GM12892 (cell line): Measurements from ENCODE around the gene GOLM1.
A peak's percentile ranks its signal among the peaks of the same experiment; 100 is the strongest.

Experiments
- POLR2A ChIP-seq: IDR thresholded peaks from 2 replicates; pipeline ENCODE4 v1.6.1; 2011; ENCODE audit warnings: low read depth, low read length, control low read depth
- POLR2AphosphoS5 ChIP-seq: IDR thresholded peaks from 2 replicates; pipeline ENCODE4 v1.6.1; 2011; ENCODE audit warnings: low read depth, low read length, control low read depth
- TAF1 ChIP-seq: IDR thresholded peaks from 2 replicates; pipeline ENCODE4 v1.6.1; 2011; ENCODE audit warnings: low read depth, mild to moderate bottlenecking, control low read depth, low read length, borderline replicate concordance

- TF ChIP-seq POLR2A (peak; percentile 69; the same call in 1 of the 2 replicates), POLR2AphosphoS5 (no peak), TAF1 (no peak)
These were observed at the start of gene GOLM1 for GRCh38 chr9:86098824-86099700.
